Stomach smooth muscle (tissue), 2 donors: ENCODE measurements around the gene POLE3.
"Not testable (repeated sequence)": the region's sequence is repeated elsewhere in the genome, so short reads cannot be mapped to it uniquely, and the experiment has no call there.

ENCODE experiments used
- H3K27ac ChIP-seq: one replicate; pipeline ENCODE4 v1.7.0; 2013; ENCODE audit warnings: mild to moderate bottlenecking, low read length, inconsistent platforms
- H3K27me3 ChIP-seq, 2 donors: one replicate each; pipeline ENCODE4 v1.7.0; 2013; ENCODE audit warnings: low read length in 2 of 2; ENCODE audit not compliant: insufficient read depth in 2 of 2, control insufficient read depth in 1 of 2
- H3K36me3 ChIP-seq, 2 donors: one replicate each; pipeline ENCODE4 v1.7.0; 2013; ENCODE audit warnings: low read length in 2 of 2; ENCODE audit not compliant: control insufficient read depth in 2 of 2, insufficient read depth in 2 of 2
- H3K4me1 ChIP-seq: one replicate; pipeline ENCODE4 v1.7.0; 2013; ENCODE audit warnings: low read length; ENCODE audit not compliant: control insufficient read depth, insufficient read depth
- H3K4me3 ChIP-seq, 2 donors: one replicate each; pipeline ENCODE4 v1.7.0; 2013; ENCODE audit warnings: low read length in 2 of 2
- H3K9ac ChIP-seq, 2 donors: one replicate each; pipeline ENCODE4 v1.7.0; 2013; ENCODE audit warnings: low read length in 2 of 2, mild to moderate bottlenecking in 1 of 2
- H3K9me3 ChIP-seq, 2 donors: one replicate each; pipeline ENCODE4 v1.7.0; 2013; ENCODE audit warnings: low read length in 2 of 2; ENCODE audit not compliant: control insufficient read depth in 2 of 2
- donor health status: healthy.
- donor health status: Pancreatic carcinoma.

The POLE3 gene

DNA sequence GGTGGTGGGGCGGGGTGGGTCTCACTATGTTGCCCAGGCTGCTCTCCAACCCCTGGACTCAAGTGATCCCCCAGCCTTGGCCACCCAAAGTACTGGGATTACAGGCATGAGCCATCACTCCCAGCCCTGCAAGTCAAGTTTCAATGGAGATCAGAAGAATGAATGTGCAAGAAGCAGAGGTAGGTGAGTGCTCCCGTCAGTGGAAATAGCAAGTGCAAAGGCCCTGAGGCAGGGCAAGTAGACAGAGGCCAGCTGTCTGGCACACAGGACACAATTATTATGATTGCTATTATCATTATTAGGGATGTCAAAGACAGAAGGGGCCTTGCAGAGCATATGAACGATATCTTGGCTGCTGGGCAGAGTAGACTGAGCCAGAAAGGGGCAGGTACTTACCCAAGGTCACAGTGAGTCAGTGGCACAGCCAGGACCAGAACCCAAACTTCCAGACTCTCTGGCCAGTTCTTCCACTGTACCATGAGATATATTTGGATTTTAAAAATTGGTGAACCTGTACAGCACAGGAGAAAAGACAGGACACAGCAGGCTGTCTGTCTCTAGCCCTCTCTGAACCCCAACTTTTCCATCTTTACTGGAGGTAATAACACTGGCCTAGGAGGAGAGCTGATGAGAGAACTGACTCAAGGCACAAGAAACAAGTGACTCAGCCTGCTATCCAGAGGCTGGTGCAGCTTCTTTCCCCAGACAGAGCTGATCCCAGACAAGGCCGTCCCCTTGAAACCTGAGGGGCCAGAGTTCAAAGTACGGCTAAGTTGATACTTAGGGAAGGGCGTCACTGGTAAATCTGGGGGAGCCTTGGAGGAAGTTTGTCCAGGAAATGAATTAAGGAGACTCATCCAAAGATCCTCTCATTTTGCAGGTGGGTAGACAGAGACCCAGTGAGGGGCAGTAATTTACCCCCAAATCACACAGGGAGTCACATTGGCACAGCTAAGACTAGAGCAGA, 35.1 kb downstream of the POLE3 start:
- Histone ChIP-seq H3K27ac (no peak overlapping the region), H3K9me3 (no peaks in the 10 kb centered on the region), H3K36me3 (peaks cover 13 to 14% of the 10 kb centered on the region in 2 donors), H3K9ac (peak overlapping the region in 1 of 2 donors; percentile 27), H3K27me3 (no peaks in the 10 kb centered on the region), H3K4me1 (peaks cover 11% of the 10 kb centered on the region), H3K4me3 (peak overlapping the region; percentile 25 to 89)

DNA sequence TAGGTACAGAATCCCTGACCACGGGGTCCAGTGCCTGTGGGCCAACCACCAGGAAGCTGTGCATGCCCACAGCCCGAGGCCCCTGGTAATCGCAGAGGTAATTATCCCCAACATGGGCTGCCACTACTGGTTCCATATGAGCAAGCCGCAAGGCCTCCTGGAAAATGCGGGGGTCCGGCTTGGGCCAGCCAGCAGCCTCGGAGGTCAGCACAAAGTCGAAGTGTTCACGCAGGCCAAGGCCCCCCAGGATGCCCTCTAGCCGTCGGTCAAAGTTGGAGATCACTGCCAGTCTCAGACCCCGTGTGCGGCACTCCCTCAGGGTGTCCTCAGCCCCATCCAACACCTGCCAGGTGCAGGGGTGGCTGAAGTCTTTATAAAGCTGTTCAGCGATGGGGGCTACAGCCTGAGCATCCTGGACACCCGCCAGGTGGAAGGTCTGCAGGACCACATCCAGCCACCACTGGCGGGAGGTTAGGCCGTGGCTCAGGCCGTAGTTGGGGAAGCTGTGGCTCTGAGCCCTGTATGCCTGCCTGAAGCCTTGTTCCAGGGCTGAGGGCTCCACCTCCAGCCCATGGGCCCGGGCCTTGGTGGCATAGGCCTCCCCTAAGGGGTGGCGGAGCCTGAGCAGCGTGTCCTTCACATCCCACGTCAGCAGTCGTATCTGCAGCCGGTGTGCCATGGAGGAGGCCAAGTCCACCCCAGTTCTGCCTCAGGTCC, 36.6 kb downstream of the POLE3 start:
- H3K4me1 ChIP-seq, result peaks cover 11% of the 10 kb centered on the region
- H3K36me3 ChIP-seq, result peaks cover 13 to 14% of the 10 kb centered on the region in 2 donors
- no peak overlapping the region for H3K4me3 ChIP-seq
- H3K27me3 ChIP-seq, result no peaks in the 10 kb centered on the region
- no peak overlapping the region for H3K27ac ChIP-seq
- no peaks in the 10 kb centered on the region for H3K9me3 ChIP-seq
- H3K9ac ChIP-seq, result no peak overlapping the region

DNA sequence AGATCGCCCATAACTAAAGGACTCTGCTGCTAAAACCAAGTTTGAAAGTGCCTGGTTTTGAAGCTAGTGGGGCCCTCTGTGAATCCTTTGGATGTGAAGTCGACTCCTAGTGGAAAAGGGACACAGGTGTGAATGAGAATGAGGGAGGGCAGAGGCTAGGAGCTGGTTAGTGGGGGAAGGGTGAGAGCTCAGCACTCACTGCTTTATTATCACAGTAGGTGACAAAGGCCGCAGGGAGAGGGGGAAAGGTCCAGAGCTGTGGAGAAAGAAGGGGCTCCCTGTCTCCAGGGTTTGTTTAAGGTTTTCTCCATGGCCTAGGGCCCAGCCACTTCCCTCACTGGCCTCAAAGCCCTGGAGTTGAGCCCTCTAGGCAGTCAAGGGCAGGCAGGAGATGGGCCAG, 37.2 kb downstream of the POLE3 start:
- Histone ChIP-seq H3K4me3 (no peak overlapping the region), H3K4me1 (peaks cover 11% of the 10 kb centered on the region), H3K27ac (no peak overlapping the region), H3K27me3 (no peaks in the 10 kb centered on the region), H3K36me3 (peaks cover 13 to 14% of the 10 kb centered on the region in 2 donors), H3K9me3 (no peaks in the 10 kb centered on the region), H3K9ac (no peak overlapping the region)

DNA sequence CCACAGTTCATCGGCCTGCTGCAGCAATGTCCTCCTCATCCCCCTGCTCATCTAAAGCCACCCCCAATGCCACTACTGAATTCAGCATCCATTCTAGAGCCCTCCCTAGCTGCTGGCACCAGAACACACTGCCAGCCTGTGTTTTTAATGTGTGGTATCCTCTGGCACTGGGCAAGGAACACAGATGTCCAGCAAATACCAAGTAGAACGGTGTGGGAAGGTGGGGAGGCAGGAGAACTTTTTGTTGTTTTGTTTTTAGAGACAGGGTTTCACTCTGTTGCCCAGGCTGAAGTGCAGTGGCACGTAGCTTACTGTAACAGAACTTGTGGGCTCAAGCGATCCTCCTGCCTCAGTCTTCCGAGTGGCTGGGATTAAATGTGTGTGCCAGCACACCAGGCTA, 38.4 kb downstream of the POLE3 start:
- H3K36me3 ChIP-seq, result peaks cover 13 to 14% of the 10 kb centered on the region in 2 donors
- no peak overlapping the region for H3K4me3 ChIP-seq
- no peaks in the 10 kb centered on the region for H3K9me3 ChIP-seq
- H3K9ac ChIP-seq, result no peak overlapping the region
- H3K27me3 ChIP-seq, result no peaks in the 10 kb centered on the region
- H3K27ac ChIP-seq, result no peak overlapping the region
- peaks cover 8% of the 10 kb centered on the region for H3K4me1 ChIP-seq

DNA sequence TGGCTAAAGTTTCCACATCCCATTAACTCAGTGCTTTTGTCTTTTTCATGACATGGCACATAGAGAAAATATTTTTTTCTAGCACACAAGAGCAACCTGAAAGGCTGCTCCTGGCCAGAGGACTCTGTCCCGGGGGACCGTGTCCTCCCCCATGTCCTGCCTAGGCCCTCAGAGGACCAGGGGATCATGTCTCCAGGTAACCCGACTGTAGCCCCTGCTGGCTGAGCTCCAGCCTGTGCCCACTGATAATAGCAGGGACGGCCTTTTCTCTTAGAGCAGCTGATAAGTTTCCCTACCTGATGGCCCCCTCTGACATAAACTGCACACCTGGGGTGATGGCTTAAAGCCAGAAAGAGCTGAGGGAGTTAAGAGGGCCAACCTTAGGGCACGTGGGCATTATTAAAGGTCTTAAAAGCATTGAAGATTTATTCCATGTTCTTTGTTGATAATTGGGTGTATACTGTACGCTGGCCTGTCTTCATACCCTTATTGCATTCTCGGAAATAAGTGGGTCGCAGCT, 39.6 kb downstream of the POLE3 start:
- H3K27ac ChIP-seq, result no peak overlapping the region
- H3K9ac ChIP-seq, result no peak overlapping the region
- peaks cover 13 to 14% of the 10 kb centered on the region in 2 donors for H3K36me3 ChIP-seq
- H3K4me1 ChIP-seq, result peaks cover 8% of the 10 kb centered on the region
- no peak overlapping the region for H3K4me3 ChIP-seq
- H3K9me3 ChIP-seq, result no peaks in the 10 kb centered on the region
- no peaks in the 10 kb centered on the region for H3K27me3 ChIP-seq

DNA sequence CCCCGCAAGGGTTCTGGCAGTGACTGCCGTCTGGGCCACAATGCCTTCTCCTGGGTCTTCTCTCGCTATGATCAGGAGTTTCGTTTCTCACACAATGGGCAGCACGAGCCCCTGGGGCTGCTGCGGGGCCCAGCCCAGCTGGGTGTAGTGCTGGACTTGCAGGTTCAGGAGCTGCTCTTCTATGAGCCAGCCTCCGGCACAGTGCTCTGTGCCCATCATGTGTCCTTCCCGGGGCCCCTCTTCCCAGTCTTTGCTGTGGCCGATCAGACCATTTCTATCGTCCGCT, 40.7 kb downstream of the POLE3 start:
- H3K9ac ChIP-seq, result no peak overlapping the region
- no peak overlapping the region for H3K27ac ChIP-seq
- no peak overlapping the region for H3K4me3 ChIP-seq
- no peaks in the 10 kb centered on the region for H3K9me3 ChIP-seq
- H3K27me3 ChIP-seq, result no peaks in the 10 kb centered on the region
- H3K36me3 ChIP-seq, result peaks cover 8 to 11% of the 10 kb centered on the region in 2 donors
- H3K4me1 ChIP-seq, result no peaks in the 10 kb centered on the region

DNA sequence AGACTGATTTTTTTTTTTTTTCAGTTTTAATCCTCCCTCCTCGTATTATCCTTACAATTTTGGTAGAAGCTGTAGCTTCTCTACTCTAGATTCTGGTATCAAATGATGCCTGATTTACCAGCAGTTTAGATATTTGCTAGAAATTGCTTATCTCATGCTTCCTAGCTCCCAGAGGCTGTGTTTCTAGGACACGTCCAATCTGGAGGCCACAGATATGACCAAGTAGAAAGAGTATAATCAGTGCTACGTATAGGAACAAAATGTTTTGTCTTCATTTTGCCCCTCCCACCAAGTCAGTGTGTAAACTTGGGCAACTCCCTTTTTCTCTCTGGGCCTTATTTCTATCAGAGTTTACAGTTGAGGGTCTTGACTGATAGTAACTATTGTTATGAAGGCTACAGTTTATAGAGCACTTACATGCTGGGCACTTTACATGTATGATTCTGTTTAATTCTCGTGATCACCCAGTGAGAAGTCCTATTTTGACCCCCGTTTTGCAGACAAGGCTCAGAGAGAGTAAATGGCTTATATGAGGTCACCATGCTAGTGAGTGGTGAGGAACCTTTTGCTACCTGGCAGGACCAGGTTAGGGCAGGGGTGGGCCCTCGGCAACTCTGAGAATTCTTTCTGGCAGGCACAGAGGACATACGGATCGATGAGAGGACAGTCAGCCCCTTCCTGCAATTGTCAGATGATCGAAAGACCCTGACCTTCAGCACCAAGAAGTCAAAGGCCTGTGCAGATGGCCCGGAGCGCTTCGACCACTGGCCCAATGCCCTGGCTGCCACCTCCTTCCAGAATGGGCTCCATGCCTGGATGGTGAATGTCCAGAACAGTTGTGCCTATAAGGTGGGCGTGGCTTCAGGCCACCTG, 41.3 kb downstream of the POLE3 start:
- H3K4me1 ChIP-seq, result no peaks in the 10 kb centered on the region

DNA sequence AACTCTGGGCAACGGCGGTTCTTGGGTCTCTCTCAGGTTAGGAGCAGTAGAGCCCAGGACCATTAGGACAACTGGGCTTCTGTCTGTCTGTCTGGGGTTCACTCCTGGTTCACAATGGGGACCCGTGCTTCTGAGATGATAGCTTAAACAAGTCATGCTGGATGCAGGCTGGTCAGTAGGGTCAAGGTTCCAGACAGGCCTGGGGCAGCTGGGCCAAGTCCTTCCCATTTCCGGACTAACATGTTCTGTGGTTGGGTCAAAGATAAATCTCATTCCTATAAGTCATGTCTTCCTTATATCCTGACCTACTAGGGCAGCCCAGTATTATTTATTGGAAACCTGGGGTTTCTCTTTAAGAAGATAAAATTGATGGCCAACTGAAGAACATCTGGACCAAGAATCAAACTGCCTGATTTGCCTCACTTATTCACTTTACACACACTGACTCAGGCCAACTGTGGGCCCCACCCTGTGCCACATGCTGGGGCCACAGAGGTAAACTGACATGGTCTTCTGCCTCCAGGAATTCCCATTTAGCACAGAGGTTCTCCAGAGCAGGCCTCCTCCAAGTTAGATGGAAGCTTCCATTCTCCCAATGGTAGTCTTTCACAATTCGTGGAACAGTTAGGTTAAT, 42.0 kb downstream of the POLE3 start:
- Histone ChIP-seq H3K4me1 (no peaks in the 10 kb centered on the region), H3K9me3 (no peaks in the 10 kb centered on the region), H3K36me3 (peaks cover 1 to 4% of the 10 kb centered on the region in 2 donors), H3K4me3 (no peak overlapping the region), H3K9ac (no peak overlapping the region), H3K27me3 (no peaks in the 10 kb centered on the region), H3K27ac (no peak overlapping the region)

More for the DNA sequence above, 41.3 kb downstream of the POLE3 start:
- peaks cover 7 to 8% of the 10 kb centered on the region in 2 donors for H3K36me3 ChIP-seq
- H3K27me3 ChIP-seq, result no peaks in the 10 kb centered on the region
- no peak overlapping the region for H3K27ac ChIP-seq
- H3K4me3 ChIP-seq, result no peak overlapping the region
- no peaks in the 10 kb centered on the region for H3K9me3 ChIP-seq
- no peak overlapping the region for H3K9ac ChIP-seq

DNA sequence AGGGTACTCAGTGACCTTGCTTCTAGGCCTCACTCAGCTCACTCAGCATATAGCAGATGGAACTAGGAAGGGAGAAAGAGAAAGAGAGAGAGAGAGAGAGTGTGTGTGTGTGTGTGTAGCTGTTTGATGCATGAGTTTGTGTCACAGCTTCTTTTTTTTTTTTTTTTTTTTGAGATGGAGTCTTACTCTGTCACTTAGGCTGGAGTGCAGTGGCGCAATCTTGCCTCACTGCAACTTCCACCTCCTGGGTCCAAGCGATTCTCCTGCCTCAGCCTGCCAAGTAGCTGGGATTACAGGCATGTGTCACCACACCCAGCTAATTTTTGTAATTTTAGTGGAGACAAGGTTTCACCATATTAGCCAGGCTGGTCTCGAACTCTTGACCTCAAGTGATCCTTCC, 44.8 kb downstream of the POLE3 start:
- not testable (repeated sequence) for H3K9ac ChIP-seq, H3K27me3 ChIP-seq, H3K4me1 ChIP-seq, H3K36me3 ChIP-seq, H3K27ac ChIP-seq, H3K4me3 ChIP-seq, H3K9me3 ChIP-seq

DNA sequence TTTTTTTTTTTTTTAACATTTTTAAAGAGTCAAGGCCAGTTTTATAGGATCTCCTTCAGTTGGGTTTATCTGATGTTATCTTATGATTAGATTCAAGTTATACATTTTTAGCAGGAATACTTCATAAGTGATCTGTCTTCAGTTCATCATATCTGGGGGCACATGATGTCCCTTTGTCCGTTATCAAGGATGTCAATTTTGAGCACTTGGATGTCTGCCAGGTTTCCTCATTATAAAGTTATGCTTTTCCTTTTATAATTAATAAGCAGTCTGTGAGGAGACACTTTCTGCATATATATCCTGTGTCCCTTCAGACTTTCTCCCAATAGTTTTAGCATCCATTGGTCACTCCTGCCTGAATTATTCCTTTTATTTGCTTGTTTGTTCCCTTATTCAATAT, 45.5 kb downstream of the POLE3 start:
- H3K27me3 ChIP-seq, result no peaks in the 10 kb centered on the region
- no peak overlapping the region for H3K27ac ChIP-seq
- no peak overlapping the region for H3K4me3 ChIP-seq
- H3K36me3 ChIP-seq, result no peaks in the 10 kb centered on the region
- no peaks in the 10 kb centered on the region for H3K9me3 ChIP-seq
- no peak overlapping the region for H3K9ac ChIP-seq
- H3K4me1 ChIP-seq, result no peaks in the 10 kb centered on the region
